Measurements from ENCODE around the gene WDR3. TPM values are rescaled to one million over a fixed set of nuclear protein-coding genes. Genes with fewer than 3 reads are reported as not detected.

WDR3 gene
- polyA plus RNA-seq, 1 donor, result 21.1 TPM

DNA sequence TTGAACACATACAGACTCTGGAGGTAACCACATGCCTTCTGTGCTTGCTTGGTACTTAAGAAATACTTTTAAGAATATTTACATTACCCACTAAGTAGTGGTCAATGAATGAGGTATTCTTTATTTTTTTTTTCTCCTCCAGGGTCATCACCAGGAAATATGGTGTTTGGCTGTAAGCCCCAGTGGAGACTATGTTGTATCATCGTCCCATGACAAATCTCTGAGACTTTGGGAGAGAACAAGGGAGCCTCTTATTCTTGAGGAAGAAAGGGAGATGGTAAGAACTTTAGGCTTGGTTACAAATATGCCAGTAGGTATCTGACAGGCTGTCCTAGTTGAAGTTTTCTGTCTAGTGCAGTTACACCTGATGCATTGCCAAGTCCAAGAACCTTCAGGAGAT is 22.8 kb downstream of the WDR3 start:
- no peak for DNase-seq

DNA sequence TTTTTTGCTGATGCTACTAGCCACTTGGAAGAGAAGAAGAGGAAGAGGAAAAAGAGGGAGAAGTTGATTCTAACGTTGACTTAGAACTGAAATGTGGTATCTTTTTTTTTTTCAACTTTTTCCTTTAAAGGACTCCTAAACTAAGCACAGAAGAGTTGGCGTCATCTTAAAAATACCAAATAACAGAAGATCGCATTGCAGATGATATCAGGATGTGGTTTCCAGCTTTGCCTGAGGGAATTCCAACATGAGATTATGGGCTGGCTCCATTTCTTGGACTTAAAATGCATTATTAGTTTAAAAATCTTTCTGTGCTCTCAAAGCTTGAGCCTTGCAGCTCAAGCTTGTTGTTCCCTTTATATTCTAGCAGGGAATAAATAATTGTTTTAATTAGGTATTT is 29.8 kb downstream of the WDR3 start:
- DNase-seq, result no peak

DNA sequence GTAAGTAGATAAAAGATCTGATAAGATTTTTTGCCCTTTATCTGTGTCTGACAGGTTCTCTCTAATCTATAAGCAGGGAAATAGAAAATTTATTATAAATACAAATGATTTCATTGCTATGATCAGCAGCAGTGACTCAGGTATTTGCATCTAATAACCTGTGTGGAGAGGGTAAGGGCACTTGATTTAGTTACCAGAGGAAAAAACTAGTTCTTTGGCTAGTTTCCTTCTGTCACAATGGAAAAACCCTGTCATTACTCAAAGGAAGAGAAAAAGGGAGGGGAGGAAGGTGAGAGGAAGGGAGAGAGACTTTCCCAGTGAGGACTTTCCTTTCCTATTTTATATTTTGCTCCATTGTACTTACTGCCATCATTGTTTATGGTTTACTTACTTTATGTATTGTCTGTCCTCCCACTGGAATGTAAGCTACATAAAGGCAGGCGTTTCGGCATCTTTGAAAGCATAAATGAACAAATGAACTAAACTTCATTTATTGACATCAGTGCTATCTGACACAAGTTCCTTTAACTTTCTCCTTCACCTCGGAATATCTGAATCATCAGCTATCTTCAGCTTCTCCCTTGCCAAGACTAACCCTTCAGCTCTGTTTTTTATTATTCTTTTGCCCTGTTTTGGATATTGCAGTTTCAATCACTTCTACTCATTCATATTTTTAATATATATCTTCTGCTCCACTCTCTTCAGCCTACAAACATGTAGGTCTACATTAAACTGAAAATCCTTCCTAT is 34.9 kb downstream of the WDR3 start:
- no peak for DNase-seq

DNA sequence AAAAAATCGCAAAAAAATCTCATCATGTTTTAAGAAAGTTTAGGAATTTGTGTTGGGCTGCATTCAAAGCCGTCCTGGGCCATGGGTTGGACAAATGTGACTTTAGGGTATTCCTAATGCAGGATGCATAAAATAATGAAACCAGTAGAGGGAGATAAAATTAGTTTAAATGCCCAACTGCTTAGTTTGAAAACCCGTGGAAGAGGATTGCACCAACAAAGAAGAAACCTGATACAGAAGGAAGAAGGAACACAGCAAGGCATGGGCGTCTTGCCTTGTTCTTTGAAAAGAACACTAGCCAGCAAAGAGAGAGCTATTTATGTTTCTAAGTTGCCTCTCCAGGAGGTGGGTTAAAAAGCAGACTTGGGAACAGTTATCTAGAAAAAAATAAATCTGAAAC is 37.9 kb downstream of the WDR3 start:
- peak; percentile 40 for DNase-seq

DNA sequence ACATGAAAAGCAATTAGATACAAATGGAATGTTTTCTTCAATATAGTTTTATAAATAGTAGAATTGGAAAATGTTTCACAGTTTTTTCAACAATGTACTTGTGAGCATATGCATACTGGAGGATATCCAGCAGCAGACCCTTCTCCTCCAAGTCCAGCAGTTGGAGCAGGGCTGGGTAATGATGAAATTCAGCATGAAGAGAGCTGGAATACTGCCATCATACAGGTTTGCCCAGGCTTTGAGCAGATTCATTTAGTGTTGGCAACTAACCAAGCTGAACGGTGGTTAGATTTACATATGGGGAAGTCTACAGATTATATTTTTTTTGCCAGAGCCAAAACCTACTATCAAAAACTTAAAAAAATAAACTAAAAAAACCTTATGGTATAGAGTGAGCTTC is 38.3 kb downstream of the WDR3 start:
- DNase-seq, result no peak

DNA sequence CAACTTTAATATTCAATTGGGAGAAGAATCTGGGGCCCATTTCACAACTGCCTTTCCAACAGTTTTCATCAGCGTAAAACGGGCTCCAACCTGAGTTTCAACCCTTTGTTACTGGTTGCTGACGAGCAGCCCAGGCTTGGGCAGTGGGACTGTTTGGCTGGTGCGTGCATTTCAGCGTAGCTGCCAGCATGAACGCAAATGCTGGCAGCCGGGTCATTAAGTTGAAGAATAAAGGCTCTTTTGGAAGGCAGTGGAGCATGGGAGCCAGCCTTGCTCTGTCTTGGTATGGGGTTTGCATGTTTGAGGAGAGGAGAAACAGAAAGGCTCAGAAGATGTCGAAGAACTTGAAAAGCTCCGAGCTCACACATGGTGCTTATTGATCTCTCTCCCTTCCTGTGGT is 40.7 kb downstream of the WDR3 start:
- DNase-seq, result no peak

DNA sequence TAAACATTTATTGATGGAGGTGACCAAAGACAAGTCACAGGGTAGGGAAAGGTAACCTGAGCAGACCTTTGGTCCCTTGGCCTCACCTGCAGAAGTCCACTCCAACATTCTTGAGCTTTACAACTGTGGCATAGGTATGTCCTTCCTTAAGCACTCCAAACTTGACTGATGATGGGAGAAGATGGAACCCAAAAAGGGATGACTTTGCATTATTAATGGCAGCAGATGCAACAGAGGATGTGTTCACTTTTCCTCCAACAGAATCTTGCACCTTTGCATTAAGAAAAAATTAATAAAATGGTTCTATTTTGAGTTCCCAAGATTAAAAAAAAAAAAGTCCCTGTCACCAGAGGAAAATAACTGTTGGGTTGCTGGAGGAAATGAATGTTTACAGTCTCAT is 42.2 kb downstream of the WDR3 start:
- DNase-seq, result no peak

DNA sequence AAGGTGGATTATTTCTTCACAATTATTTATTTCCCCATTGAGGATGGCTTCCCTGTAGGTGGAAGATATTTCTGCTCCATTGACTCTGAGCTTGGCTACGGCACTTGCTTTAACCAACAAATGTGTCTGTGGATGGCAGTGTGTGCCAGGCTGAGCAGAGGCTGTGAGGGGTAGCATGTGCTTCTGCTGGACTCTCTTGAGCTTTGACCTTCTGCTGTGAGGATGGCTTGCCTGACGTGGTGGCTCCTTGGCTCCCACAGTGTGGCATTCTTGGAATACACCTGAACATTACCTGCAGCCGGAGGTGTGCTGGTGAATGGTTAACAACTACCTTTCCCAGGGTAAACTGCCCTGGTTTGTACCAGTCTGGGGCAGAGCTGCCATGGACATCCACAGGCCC is 46.8 kb downstream of the WDR3 start:
- DNase-seq, result no peak

DNA sequence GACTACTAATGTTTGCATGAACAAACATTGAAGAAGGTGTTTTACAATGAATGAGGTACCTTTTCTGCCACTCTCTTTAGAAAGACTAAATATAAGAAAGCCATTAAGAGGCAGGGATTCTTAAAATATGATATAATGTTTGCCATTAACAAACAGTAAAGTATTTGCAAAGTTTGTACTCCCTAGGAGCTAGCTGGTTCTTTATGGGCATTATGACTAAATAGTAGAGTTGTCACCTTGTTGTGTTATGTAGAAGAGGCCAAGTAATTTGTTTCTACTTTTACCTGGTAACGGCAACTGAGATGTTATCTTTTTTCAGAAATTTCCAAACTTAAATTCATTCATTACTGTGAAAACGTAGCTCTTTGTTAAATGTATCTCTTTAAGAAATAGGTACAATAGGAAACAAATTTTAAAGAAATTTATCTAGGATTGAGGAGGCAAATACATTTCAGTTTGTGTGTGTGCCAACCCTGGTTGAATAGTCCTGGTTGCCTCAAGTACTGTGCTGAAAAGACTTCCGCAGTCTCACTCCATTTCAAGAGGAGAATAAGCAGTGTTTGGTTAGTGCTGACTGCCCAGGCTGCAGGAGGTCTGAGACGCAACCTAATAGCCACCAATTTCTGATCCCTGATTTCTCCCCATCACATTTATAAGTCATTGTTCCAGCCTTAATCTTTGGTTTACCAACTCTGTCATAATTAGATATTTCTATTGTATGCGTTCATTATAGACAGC is 52.1 kb downstream of the WDR3 start:
- no peak for DNase-seq

DNA sequence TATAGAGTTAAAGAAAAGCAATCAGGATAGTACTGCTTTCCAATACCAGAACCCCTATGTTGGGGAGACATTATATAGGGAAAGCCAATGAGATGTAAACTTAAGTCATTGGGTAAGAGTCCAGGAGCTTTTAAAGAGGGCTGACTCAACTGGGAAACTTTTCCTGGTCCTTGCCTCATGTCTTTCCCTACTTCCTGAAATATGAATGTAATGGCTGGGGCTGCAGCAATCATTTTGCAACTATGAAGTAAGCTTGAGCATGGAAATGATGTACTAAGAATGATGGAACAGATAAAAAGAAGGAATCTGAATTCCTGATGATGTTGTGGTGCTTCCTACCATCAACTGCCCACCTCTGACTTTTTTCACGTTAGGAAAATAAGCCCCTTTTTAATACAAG is 55.7 kb downstream of the WDR3 start:
- DNase-seq, result no peak

DNA sequence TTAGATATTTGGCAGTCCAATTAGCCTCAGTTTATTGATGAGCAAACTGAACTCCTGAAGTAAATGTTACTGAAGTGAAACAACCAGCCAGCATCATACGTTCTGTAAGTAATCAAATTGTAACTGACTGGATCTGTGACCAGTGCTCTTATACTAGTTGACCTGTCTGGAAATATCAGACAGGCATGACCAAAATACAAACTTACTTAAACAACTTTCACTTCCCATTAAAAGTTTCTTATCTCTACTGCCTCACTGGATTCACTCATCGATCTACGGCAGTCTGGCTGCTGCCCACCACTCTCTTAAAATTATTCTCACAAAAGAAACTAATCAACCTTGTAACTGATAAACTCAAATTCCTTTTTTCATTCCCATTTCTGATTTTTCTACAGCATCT is 56.4 kb downstream of the WDR3 start:
- no peak for DNase-seq

DNA sequence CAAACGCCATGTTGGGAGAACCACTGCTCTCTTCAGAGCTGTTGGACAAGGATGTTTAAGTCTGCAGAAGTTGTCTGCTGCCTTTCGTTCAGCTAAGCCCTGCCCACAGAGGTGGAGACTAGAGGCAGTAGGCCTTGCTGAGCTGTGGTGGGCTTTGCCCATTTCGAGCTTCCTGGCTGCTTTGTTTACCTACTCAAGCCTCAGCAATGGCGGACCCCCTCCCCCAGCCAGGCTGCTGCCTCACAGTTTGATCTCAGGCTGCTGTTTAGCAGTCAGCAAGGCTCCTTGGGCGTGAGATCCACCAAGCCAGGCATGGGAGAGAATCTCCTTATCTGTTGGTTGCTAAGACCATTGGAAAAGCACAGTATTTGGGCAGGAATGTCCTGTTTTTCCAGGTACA is 74.8 kb downstream of the WDR3 start:
- DNase-seq, result no peak

DNA sequence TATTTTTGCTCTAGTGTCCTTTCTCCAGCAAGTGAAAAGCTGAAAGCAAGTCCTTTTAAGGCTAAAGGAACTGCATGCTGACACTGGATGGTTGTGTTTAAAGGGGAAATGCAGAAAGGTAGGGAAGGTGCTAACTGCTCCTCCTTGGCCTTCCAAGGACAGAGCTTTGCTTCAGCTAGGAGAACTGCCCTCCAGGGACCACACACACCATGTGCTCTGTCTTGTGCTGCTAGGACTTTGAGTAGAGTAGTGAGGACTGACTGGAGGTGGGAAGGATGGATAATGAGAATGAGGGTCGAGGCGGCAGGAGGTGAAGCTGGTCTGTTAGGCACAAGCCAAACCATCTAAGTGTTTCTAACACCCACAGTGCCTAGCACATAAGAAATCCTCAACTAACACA is 77.9 kb downstream of the WDR3 start:
- no peak for DNase-seq

DNA sequence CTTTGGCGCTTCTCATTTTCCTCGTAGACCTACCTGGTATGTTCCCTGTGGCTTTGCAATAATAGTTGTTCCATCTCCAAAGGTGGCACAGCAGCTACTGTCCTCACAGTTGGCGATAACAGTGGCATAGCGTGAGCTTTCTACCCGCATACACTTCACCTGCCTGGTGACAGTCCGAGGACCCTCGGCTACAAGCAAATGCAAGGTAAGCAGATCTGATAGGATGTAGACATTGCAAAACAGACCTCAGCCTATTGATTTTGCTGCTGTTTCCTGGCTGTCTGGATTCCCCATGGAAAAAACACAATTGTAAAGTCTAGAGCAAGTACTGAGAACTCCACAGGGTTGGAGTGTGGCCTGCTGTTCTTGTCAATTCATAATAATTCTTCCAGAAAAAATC is 78.5 kb downstream of the WDR3 start:
- DNase-seq, result no peak

DNA sequence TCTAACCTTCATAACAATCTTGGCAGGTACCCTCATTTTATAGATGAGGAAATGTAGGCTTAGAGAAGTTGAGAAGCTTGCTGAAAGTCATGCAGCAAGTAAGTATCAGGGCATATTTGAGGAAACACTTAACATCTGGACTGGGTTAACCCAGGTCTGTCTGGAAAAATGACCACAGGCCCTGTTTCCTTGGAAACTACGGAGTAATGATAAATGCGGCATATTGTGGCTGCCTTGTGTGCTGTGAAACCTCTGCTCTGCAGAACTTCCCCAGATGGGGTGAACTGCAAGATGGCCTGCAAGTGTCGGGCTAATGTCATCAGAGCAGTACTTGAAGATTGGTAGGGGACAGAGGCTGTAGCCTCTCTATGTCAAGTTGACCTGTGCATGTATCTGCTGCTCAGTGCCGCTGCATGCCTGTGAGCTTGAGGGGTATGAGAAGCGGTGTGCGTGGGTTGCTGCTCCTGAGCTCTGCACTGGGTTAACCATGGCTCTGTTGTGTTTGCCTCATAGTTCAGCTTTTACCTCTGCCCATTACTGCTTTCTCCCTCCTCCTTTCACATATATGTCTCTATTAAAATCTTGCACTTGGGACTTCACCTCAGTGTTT is 83.1 kb downstream of the WDR3 start:
- no peak for DNase-seq

DNA sequence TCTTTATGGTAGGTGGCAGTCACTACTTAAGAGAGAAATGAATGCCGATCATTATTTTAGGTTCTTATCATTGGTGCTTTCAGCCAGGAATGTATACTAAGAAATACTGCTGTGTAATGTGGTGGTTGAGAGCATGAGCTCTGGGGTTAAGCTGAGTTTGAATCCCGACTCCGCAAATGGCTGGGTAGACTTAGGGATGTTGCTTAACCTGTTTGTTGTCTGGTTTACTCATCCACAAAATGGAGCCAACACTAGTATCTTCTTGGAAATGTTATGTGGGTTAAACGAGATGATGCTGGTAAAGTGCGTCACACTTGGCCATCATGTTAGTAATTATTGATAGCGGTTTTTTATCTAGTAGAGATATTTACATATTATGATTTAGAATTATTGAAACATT is 83.8 kb downstream of the WDR3 start:
- no peak for DNase-seq

DNA sequence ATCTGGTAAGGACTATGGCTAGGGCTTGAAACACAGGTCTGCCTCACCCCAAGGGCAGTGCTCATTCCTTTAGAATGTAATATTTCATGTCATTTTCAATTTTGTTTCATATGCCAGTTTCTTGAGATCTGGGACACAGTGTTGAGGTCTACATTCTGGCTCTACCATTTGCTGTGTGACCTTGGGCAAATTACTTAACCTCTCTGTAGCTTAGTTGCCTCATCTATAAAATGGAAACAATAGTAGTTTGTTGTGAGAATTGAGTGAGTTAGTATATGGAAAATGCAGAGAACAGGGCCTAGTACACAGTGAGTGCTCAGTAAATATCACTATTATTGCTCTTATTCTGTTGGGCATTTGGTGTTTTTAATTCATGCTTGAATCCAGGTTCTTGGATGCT is 84.4 kb downstream of the WDR3 start:
- no peak for DNase-seq

Other genes starting within 250 kb of the WDR3 start
- 7.5 TPM for gene GDAP2, start 118 bp upstream of the WDR3 start, polyA plus RNA-seq (ENCODE audit: insufficient read length)

All from hindlimb muscle (tissue), 1 donor.